Measurements from ENCODE around the gene TFEB.

DNA sequence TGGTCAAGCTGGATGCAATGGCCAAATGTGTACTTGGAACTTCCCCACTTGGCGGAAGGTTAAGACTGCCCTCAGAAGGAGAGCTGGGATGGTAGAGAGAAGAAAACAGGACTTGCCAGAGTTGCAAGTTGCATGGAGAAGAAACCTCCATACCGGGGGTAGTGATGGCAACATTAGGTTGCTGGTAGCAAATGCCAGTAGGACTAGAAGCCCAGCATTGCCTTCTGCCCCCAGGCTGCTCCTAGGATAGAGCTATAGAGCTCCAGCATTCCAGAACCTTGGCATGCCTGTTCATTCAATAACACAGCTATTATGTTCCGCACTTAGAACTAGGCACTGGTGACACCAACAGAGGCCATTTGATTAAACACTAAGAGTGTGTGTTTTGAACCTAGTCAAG lies 26.6 kb downstream of the TFEB start:
- TF ChIP-seq, protein P1, sequence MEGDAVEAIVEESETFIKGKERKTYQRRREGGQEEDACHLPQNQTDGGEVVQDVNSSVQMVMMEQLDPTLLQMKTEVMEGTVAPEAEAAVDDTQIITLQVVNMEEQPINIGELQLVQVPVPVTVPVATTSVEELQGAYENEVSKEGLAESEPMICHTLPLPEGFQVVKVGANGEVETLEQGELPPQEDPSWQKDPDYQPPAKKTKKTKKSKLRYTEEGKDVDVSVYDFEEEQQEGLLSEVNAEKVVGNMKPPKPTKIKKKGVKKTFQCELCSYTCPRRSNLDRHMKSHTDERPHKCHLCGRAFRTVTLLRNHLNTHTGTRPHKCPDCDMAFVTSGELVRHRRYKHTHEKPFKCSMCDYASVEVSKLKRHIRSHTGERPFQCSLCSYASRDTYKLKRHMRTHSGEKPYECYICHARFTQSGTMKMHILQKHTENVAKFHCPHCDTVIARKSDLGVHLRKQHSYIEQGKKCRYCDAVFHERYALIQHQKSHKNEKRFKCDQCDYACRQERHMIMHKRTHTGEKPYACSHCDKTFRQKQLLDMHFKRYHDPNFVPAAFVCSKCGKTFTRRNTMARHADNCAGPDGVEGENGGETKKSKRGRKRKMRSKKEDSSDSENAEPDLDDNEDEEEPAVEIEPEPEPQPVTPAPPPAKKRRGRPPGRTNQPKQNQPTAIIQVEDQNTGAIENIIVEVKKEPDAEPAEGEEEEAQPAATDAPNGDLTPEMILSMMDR (IDR thresholded peaks at IDR 0.05): no peak
- no peak for TF ChIP-seq POLR2A (IDR thresholded peaks at IDR 0.05)
